Stimulated activated CD4-positive, alpha-beta T cell treated with anti-CD3 and anti-CD28 coated beads, Interleukin-1b, Interleukin-23, amount 100 ng/mL, for 24 hours (primary cell): ENCODE data around the gene NRXN2.
"Not testable (repeated sequence)": the region's sequence is repeated elsewhere in the genome, so short reads cannot be mapped to it uniquely, and the experiment has no call there.

Experiments
- DNase-seq, 4 experiments: peaks; one replicate each; pipeline ENCODE4 v3.0.0-alpha.2; 2020; ENCODE audit warnings: low read depth in 4 of 4, low spot score in 1 of 4

Gene NRXN2

GRCh38 chr11:64677441-64678023 lies 45.5 kb downstream of the NRXN2 start:
- no peak for DNase-seq

DNA sequence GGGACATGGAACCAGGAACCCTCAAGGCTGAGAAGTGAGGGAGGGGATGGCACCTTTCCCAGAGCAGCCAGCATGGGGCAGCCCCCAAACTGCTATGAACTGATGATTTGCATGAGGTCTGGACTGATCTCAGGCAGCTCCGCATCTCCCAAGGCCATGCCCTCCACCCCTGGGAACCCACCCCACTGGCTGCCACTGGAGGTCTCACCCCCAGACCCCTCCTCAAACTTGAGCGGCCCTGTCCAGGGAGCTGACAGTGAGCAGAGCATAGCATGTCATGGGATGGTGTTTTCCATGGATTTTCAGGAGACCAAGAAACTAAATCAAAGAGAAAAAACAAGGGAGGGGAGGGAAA lies 46.8 kb downstream of the NRXN2 start:
- DNase-seq = no peak

- no peak for DNase-seq
Measured at GRCh38 chr11:64675450-64676260, 47.3 kb downstream of the NRXN2 start.

GRCh38 chr11:64674774-64675173 lies 48.2 kb downstream of the NRXN2 start:
- DNase-seq = no peak

- DNase-seq = no peak
Measured at GRCh38 chr11:64673279-64673678, 49.7 kb downstream of the NRXN2 start.

DNA sequence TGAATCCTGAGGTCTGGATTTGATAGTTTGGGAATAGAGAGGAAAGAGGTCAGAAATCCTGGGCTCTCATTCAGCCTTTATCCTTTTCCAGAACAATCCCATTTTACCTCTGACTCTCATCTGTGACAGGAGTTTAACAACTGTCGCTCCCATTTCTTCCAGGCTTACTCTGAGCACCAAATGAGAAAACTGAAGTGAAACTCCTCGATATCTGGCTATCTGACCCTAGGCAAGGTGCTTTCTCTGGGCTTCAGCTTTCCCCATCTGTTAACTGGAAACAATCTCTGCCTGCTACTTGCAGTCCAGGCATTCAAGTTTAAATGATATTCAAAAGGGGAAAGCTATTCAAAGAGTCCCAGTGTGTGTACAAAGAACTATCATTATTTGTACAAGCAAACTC lies 50.1 kb downstream of the NRXN2 start:
- DNase-seq = no peak

DNA sequence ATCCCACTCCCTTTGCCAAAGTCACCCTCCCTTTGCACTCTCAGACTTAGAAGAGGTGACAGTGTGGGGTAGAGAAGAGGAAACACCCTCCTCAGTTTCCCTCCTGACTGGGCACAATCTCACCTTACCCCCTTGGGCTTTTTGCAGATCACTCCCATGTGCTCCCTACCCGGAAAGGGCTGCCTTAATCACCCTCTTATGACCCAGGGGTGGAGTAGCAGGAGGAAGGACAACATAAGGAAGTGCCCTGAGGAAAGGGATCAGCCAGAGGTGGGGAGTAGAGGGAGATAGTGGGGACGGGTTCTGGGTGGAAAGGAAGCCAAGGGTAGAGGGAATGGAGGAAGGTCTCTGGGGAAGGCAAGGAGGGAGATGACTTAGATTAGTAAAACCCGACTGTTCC lies 52.0 kb downstream of the NRXN2 start:
- DNase-seq = no peak

DNA sequence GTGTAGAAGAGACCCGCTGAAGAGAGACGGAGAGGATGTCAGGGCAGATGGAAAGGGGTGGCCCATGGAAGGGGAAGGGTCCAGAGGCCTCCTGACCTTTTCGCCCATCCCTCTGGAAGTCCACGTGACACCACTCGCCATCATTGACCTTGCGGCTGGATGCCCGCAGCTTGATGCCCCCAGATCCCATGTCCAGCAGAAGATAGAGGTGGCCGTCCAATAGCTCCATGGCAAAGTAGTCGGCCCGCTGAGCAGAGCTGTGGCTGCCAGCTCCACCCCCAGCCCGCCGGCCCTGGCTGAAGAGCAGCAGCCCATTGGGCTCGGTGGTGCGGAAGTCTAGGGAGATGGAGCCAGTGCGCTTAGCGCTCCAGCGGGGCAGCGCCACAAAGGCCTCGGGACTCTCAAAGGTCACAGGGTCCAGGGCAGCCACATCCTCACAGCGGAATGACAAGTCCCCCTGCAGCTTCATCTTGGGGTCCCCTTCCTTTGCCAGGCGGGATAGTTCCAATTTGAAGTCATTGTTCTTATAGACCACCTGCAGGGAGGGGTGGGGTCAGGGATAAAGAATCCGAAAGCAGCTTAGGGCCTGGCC lies 55.7 kb downstream of the NRXN2 start:
- DNase-seq = no peak

DNA sequence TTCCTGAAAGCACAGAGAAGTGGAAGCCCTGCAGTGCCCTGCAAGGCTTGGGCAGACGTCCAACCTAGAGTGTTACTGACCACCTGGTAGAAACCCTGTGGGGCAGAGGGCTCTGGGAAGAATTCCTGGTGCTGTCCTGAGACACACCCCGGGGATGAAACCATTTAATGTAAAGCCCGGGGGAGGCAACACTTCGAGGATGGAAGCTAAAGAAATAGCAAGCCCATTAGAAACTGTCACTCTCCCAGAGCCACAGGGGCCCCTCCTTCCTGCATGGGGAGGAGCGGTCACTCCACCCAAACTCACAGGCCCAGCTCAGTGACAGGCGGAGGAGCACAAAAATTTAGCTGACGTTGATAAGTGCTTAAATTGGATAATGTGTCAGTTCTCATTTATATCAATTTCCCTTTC lies 57.6 kb downstream of the NRXN2 start:
- DNase-seq = no peak

DNA sequence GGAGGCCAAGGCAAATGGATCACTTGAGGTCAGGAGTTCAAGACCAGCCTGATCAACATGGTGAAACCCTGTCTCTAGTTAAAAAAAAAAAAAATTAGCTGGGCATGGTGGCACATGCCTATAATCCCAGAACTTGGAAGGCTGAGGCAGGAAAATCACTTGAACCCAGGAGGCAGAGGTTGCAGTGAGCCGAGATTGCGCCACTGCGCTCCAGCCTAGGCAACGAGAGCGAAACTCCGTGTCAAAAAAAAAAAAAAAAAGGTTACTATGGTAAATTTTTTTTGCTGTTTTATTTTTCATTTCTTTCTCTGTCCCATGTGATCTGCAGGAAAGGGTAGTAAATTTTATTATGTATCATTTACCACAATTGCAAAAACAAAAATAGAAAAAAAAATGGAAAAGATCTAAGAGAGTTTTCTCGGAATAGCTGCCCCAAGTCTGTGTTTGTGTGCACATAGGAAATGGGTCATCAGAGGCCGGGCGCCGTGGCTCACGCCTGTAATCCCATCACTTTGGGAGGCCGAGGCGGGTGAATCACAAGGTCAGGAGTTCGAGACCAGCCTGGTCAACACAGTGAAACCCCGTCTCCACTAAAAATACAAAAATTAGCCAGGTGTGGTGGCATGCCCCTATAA lies 58.6 kb downstream of the NRXN2 start:
- DNase-seq = not testable (repeated sequence)

DNA sequence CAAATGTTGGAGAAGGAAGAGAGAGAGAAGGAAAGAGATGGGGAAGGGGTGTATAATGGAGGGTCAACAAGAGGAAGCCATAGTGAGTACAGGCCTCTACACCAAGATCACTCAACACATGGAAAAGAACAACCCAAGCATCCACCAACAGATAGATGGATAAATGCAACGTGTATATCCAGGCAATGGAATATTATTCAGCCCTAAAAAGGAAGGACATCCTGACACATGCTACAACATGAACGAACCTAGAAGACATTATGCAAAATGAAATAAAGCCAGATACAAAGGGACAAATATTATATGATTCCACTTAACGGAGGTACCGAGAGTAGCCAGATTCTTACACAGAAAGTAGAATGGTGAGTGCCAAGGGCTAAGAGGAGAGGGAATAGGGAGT lies 59.3 kb downstream of the NRXN2 start:
- no peak for DNase-seq

DNA sequence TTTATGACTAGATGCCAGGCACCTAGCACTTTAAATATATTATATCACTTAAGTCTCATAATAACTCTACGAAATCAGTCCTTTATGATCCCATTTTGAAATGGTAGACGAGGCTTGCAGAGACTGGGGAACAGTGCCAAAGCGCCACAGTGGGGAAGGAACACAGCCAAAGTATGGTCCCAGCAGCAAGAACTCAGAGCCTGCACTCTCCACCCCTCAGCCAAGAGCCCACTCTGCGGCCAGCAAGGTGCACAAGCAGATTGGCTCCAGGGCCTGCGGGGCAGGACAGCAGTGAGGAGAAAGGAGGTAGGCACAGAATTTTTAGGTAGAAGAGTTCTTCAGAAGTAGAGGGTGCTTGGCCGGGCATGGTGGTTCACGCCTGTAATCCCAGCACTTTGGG lies 61.4 kb downstream of the NRXN2 start:
- no peak for DNase-seq

DNA sequence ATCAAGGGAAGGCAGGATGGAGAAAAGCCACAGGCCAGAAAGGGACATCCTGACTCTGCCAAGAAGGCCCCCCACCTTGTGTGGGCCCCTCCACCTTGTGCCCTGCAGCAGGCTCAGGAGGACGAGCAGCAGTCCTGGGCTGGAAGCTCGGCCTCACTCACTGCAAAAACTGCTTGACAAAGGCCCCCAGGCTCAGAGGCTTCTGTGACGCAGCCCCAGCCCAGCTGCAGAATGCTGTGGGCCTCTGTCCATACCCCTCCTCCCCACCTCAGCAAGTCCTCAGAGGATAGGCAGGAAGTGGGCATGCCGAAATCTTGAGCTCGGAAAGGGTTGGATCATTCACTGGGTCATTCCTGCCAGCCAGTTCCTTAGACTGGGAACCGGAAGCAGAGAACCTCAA lies 61.9 kb downstream of the NRXN2 start:
- no peak for DNase-seq

- no peak for DNase-seq
Measured at GRCh38 chr11:64660706-64661105, 62.3 kb downstream of the NRXN2 start.

GRCh38 chr11:64660205-64660604 lies 62.8 kb downstream of the NRXN2 start:
- DNase-seq = no peak

DNA sequence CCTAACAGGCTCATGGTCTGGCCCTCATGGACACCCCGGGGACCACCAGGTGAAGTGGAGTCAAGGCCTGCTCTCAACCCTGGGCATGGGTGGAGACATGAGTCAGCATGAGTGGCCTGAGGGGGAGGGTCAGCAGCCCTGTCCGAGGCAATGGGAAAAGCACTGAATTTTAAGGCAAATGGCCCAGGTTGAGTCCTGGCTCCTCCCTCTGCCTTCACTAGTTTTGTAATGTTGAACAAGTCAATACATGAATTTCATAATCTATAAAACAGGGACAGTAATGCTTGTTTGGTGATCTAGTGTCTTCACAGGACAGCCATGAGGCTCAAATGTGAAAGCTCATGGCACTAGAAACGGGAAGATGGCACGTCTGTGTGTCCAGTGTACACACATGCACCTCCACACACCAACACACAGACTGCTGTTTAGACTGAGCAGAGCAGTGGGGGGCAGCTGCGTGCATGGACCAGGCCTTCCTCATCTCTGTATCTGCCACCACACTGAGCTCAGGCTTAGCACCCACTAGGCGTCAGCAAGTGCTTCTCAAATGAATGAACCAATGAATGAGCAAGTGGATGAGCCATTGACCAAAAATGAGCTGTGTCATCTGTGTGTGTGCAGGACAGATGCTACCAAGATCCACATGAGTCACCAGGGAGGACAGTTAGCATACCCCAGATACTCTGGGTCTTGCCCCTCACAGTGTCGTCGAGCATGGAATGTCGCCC lies 63.4 kb downstream of the NRXN2 start:
- no peak for DNase-seq

DNA sequence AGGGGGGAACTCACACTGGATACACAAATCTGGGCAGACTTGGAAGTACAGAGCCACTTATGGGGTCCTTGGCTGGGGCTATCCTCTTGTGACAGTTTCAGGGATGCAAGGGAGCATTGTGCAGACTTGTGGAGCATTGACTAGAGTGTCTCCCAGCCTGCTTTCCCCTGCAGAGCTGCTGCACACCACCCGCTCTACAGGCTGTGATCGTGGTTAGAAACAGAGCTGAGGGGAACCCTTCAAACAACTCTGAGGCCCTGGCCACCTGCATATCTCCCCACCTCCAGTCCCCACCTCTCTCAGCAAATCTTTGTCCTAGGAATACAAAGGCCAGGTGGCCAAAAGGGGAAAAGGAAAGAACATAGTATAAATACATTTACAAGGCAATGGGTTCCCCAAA lies 64.7 kb downstream of the NRXN2 start:
- DNase-seq = no peak

GRCh38 chr11:64656862-64657261 lies 66.1 kb downstream of the NRXN2 start:
- DNase-seq = no peak

DNA sequence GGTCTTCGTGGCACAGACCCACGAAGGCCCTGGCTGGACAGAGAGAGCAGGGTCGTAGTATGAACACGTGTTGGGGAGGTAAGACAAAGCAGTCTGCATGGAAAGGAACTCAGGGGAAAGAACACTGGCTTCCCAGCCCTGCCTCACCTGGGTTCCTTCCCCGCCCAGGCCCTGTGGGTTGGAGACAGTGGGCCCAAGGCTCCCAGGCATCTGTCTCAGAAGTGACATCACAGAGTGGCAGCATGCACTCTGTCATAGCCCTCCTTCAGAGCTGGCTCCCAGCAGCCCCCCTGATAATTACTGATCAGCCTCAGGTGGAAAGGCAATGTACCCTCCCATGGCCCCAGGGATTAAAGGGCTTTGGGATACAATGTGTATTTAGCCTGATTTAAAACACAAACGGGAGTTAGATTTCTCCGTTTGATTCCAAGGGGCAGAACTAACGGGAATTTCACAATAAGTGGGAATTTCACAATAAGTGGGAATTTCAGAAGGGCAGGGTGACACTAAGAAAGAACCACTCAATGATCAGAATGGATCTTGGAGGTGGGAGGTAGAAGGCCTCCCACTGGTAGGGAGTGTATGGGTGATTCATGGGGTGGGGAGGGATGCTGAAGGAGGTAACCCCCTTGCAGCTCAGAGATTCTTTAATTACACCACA lies 66.9 kb downstream of the NRXN2 start:
- no peak for DNase-seq

DNA sequence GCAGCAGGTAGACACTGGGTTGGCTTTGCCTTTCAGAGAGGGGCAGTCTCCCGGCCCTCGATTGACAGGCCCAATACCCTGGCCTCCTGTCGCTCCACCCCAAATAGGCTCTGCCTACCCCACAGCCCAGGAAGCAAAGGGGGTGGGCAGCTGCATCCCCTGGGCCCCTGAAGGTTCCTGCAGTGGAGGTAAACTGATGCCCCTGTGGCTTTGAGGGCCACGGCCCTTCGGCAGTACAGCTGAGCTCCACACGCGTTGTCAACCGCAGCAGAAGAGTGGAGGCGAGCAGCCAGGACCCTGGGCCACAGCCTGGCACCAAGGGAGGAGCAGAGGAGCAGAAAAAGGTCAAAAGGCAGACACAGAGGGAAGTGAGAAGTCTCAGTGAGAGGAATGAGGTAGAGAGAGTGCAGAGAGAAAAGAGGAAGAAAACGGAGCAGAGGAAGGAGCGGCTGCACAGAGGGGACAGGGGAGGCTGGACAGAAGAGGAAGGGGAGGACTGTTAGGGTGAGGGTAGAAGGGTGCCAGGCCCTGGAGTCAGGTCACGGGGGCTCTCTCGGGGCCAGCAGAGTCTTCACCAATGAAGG lies 67.9 kb downstream of the NRXN2 start:
- DNase-seq = no peak

DNA sequence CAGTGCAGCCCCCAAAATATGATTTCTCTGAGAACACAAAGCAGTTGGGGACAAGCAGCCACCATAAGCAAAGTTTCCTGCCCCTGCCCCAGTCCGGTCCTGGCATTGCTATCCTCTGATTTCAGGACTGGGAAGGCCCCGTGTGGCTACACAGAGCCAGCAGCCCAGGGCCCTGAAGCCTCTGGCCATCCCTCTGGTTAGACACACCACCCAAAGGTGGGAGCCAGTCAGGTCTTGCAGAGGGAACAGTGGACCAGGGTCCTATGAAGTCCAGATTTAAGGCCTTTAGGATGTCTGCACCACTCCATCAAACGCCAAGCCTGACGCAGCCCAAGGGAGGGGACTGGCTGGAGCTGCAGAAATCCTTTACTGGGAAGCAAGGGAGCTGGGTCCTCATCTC lies 68.6 kb downstream of the NRXN2 start:
- no peak for DNase-seq
